Kasumi-1 (cell line): ENCODE results near the gene SARNP.
"Not testable (repeated sequence)": the region's sequence is repeated elsewhere in the genome, so short reads cannot be mapped to it uniquely, and the experiment has no call there.

Experiments used
- DNase-seq, 2 experiments: peaks; one replicate each; lab custom pipeline; 2025; lab: John Stamatoyannopoulos, UW

Gene SARNP, protein sequence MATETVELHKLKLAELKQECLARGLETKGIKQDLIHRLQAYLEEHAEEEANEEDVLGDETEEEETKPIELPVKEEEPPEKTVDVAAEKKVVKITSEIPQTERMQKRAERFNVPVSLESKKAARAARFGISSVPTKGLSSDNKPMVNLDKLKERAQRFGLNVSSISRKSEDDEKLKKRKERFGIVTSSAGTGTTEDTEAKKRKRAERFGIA

DNA sequence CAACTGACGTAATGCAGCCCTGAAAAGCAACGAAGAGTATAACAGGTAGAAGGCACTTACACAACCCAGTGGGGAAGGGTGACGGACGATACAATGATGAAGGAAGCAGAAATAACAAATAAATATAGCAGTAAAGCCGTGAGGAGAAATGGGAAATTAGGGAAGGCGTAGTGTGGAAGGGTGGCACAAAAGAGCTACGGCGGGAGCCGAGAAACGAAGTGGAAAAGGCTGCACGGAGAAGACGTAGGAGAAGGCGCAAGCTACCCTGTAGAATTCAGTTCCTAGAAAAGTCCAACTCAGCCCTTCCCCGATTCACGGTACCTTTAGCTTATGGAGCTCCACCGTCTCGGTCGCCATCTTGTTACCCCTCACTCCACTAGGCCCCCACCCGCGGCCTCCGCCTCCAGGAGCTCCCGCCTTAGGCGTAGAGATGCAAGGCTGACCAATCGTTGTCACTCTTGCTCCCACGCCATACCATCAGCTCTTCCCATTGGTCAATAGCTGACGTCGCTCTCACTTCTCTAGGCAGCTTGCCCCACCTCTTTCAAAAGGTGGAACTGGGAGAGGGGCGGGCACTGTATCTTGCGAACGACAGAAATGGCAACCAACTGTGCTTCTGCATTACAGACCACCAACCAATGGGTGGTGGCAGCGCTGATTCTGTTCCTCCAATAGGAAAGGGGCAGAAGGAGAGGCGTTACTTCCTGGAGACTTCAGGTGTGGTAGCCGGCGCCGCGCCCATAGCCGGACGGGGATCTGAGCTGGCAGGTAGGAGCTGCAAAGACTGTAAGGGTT lies at the start of gene SARNP, which contains the start of gene ORMDL2:
TSS of gene SARNP (minus strand) at position 380 of the 795 bp plus-strand sequence. CDS start at position 357, 23 bp downstream.
TSS of gene ORMDL2 (plus strand) at position 697 of the 795 bp plus-strand sequence. CDS start 959 bp downstream, outside the sequence.
- peak; percentile 100 for DNase-seq

- not testable (repeated sequence) for DNase-seq
These were observed 49.0 kb upstream of the SARNP start for GRCh38 chr12:55866454-55867004.

GRCh38 chr12:55865327-55865726 lies 47.8 kb upstream of the SARNP start:
- no peak for DNase-seq

- not testable (repeated sequence) for DNase-seq
These were observed 45.4 kb upstream of the SARNP start for GRCh38 chr12:55862931-55863330.

DNA sequence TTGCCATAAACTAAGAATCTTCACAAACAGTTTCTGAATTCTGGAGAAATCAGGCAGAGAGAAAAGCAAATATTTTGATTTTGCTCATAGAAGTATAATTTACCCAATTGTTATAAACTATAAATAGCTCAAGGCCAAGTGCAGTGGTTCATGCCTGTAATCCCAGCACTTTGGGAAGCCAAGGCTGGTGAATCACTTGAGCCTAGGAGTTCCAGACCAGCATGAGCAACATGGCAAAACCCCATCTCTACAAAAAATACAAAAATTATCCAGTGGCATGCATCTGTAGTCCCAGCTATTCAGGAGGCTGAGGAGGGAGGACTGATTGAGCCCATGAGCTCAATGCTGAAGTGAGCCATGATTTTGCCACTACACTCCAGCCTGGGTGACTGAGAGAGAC lies 44.8 kb upstream of the SARNP start:
- DNase-seq, result no peak

- no peak for DNase-seq
These were observed 44.3 kb upstream of the SARNP start for GRCh38 chr12:55861871-55862270.

GRCh38 chr12:55861396-55861795 lies 43.9 kb upstream of the SARNP start:
- no peak for DNase-seq

GRCh38 chr12:55852740-55853139 lies 35.2 kb upstream of the SARNP start:
- DNase-seq, result no peak

DNA sequence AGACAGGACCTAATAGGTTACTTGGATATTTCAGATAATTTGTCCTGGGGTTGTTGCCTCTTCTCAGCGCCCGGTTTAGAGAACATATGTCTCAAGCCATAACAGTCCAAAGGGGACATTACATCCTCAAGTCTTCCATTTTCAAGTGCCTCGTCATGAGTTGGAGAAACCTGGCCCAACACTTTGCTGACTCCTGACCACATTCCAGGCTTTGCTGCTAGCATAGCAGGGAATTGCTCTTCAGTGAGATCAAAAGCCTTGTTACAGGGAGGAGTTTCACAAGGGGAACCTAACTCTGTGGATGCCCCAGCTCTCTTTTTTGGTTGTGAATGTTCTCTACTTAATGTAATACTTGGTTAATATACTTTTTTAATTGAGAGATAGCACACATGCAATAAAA lies 33.4 kb upstream of the SARNP start:
- DNase-seq, result no peak

DNA sequence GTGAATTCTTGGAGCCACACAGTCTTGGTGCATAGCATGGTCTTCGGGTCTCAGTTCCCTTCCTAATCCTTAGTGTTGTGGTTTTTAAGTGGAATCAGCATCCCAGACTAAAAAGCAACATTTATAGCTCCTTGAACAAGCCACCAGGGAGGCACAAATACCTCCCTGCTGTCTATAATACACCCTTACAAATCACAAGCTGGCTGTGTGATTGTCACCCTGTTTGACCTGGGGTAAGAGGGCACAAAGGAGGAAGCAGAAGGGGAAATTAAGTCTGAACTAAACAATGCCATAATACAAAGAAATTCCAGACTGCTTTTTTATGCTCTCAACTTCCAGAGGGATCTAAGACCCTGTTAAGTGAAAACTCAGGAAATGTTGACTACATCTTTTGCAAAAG lies 32.9 kb upstream of the SARNP start:
- DNase-seq, result no peak

DNA sequence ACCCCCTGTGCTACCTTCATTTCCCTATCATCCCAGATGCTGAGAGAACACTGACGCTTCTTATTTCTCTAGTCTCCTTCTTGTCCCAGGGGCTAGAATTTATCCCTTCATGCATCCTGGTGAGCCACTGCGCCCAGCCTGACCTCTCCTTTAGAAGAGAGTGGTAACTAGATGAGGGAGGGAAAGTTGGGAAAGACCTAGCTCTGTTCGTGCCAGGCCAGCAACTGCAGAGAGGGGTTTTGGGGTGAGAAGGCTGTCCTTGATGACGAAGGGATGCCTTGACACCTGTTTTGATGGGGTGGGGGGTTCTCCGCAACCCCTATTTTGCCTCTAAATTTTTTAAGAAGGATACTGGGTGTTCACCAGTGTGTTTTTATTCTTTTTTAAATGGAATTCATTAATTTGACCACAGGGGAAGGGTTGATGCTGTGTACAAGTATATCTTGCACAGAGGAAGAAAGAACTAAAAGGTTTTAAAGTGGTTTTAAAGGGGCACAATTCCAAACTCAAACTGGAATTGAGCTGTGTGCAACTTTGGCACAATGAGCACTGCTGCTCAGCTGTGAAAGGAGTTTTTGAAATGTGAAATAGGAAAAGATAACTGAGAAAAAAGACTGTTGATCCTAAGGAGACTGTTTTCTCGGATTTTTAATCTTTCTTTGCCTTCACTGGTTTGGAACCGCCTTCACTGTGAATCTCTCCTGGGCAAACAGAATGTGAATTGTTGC lies 32.3 kb upstream of the SARNP start:
- no peak for DNase-seq

DNA sequence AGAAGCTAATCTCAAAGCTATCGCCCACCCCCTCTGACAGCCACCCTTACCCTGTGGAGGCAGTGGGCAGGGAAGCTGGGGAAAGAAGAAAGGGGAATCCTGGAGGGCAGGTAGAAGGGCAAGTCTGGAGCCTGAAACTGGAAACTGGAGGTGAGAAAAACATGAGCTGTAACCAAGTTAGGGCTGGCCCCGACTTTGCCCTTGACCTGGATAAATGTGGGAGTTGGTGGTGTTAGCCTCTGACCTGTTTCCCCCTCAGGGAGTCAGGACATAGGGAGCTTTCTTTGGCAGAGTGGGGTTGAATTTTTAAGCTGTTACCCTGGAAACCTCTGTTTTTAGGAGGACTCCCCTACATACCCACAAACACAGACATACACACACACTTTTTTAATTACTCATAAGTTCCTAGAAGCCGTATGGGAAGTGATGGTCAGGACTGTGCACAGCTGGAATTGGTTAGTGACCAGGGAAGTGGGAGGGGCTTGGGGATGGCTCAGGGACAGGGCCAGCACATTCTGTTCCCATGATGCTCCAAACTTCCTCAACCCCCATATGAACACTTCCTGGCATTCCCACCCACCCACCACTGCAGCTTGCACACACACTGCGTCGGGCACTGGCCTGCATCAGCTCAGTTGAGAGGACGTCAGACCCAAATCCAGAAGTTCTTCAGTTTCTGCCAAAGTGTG lies 30.2 kb upstream of the SARNP start:
- DNase-seq, result peak in 1 of 2 experiments; percentile 26

DNA sequence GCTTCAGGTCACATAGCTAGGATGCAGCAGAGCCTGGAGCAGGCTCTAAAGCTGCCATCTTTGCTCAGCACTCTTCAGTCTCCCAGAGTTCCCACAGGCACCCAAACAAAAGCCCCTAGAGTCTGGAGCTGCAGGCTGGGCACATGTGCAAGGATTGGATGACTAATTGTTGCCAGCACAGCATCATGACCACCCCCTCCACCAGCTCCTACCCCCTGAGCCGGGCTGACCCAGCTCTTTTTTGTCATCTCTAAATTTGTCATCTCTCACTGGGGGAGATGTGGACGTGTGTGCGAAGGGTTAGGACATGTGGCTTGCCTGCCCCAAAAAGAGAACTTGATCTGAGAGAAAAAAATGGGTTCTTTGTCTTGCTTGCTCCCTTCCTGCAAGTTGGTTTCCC lies 29.5 kb upstream of the SARNP start:
- DNase-seq, result no peak

DNA sequence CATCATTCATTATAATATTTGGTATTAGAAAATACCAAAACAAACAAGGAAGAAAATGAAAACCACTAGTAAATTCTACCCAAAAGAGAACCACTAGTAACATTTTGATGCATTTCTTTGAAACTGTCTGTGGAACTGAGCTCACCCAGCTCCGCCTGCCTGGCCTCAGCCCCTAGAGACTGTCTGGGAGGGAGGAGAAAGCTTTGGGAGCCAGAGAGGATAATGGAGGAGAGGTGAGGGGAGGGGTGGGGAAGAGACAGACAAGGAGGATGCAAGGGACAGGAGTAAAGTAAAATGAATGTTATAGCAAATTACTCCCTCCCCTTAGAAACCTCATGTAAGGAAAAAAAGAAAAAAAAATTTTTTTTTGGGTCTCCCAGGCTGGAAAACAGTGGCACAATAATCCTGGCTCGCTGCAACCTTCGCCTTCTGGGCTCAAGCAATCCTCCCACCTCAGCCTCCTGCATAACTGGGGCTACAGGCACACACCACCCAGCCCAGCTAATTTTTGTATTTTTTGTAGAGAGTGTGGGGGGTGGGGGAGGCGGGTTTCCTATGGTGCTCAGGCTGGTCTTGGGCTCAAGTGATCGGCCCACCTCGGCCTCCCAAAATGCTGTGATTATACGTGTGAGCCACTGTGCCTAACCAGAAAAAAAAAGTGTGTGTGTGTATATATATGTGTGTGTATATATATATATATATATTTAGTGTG lies 28.4 kb upstream of the SARNP start:
- no peak for DNase-seq

DNA sequence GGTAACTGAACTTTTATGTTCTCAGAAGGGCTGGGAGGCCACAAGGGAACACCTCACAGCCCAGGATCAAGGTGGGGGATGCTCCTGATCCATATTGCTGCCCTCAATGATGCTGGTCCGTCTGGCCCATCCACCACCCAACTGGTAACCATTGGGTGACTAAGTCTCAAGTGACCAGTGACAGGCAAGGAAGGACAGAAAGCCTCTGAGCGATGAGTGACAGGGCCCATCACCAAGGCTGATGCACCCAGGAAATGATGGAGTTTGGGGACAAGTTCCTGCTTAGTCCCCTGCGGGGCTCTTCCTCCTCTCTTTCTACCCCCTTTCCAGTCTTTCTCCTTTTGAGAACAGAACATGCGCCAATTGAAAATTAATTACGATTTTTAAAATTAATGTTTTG lies 27.8 kb upstream of the SARNP start:
- no peak for DNase-seq

- no peak for DNase-seq
These were observed 27.4 kb upstream of the SARNP start for GRCh38 chr12:55844961-55845360.

DNA sequence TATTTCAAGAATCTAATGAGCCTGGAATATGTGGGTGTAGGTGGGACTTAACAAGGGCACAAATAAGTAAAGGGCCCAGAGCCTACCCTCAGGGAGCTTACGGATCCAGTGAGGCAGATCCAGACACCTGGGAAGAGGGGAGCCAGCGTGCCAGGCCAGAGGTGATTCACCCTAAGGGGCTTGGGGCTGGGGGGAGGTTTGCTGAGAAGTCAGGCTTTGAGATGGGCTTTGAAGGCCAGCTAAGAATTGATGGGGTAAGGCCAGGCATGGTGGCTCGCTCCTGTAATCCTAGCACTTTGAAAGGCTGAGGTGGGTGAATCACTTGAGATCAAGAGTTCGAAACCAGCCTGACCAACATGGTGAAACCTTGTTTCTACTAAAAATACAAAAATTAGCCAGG lies 25.9 kb upstream of the SARNP start:
- no peak for DNase-seq

- DNase-seq, result peak; percentile 13 to 31
These were observed 25.3 kb upstream of the SARNP start, which contains the start of gene MMP19 for GRCh38 chr12:55842681-55843429. Gene MMP19, minus strand, starts transcription at chr12:55842936. Its CDS starts 106 bp downstream, at chr12:55842830.

- no peak for DNase-seq
These were observed 23.2 kb upstream of the SARNP start for GRCh38 chr12:55840581-55841351.
